Activated B cell treated with CpG ODN at 0.5 μM for 24 hours (primary cell): ENCODE measurements around the gene FBXO21. TPM values are rescaled to one million over a fixed set of nuclear protein-coding genes. Genes with fewer than 3 reads are reported as not detected.
"Not testable (repeated sequence)": the region's sequence is repeated elsewhere in the genome, so short reads cannot be mapped to it uniquely, and the experiment has no call there.

ENCODE experiments used
- ATAC-seq: fragments of 200-7000 bp; cut with Tn5 transposase; one replicate; pipeline ENCODE4 v1.10.0; 2021; ENCODE audit warnings: low read depth, mild to moderate bottlenecking, moderate library complexity
- CTCF ChIA-PET: fragments of 350-600 bp; sonication (Branson Sonifier 250); formaldehyde crosslinking; loops from one replicate; lab custom pipeline; 2021; ENCODE audit warnings: antibody characterized with exemption; lab: Charles Lee
- POLR2A ChIA-PET: fragments of 350-600 bp; sonication (Branson Sonifier 250); formaldehyde crosslinking; loops from one replicate; lab custom pipeline; 2021; ENCODE audit warnings: antibody characterized with exemption; lab: Charles Lee
- DNase-seq: peaks from one replicate; pipeline ENCODE4 v3.0.0; 2022
- H3K27ac Mint-ChIP-seq: one replicate; pipeline ENCODE4 v1.8.0; 2020; ENCODE audit warnings: mixed read lengths
- H3K27me3 Mint-ChIP-seq: one replicate; pipeline ENCODE4 v1.8.0; 2021; ENCODE audit warnings: mixed read lengths
- H3K36me3 Mint-ChIP-seq: one replicate; pipeline ENCODE4 v1.8.0; 2021; ENCODE audit warnings: low read depth, mixed read lengths
- H3K4me1 Mint-ChIP-seq: one replicate; pipeline ENCODE4 v1.8.0; 2021; ENCODE audit warnings: mixed read lengths
- H3K4me3 Mint-ChIP-seq: one replicate; pipeline ENCODE4 v1.8.0; 2020; ENCODE audit warnings: mild to moderate bottlenecking, mixed read lengths
- H3K9me3 Mint-ChIP-seq: one replicate; pipeline ENCODE4 v1.8.0; 2020; ENCODE audit warnings: mixed read lengths
- CTCF ChIP-seq: fragments of 200-600 bp; IDR thresholded peaks from one replicate; pipeline ENCODE4 v1.8.0; 2022; ENCODE audit warnings: antibody characterized with exemption, mild to moderate bottlenecking
- intact Hi-C: fragments of 100-400 bp; cut with micrococcal nuclease; formaldehyde crosslinking; loops from one replicate; pipeline ENCODE4 v1.15.1; 2024
- total RNA-seq: library from RNA; stranded (reverse); gene quantifications from 2 replicates; pipeline ENCODE4 v1.2.3, GENCODE V29; 2022

Gene FBXO21
- total RNA-seq, 1 donor from 2014 or later, result 41.5 TPM

DNA sequence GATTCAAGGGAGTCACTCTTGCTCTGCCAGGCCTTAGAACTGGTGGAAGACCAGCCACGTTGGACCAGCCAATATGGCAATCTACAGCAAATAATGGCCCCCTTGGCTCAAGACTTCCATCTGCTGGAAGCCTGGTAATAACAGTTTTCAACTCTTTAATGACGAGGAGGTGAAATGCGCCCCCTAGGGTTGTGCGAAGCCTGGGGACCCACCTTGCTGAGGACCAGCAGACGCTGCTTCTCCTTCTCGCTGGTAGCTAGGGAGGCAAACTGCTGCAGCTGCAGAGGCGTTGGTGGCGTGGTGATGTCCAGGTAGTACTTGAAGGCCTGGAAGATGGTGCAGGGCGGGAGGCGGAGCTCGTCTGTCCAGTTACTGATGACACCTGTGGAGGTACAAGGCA lies 41.5 kb upstream of the FBXO21 start:
- H3K36me3 Mint-ChIP-seq, result no peaks in the 10 kb centered on the region
- peaks cover 17% of the 10 kb centered on the region for H3K27me3 Mint-ChIP-seq
- intact Hi-C loops, result no loop called here
- H3K4me1 Mint-ChIP-seq, result no peaks in the 10 kb centered on the region
- POLR2A ChIA-PET, result no interaction called here
- no peak overlapping the region for H3K27ac Mint-ChIP-seq
- TF ChIP-seq CTCF, result no peak
- DNase-seq (no peak), ATAC-seq (no peak)
- no peak overlapping the region for H3K4me3 Mint-ChIP-seq
- H3K9me3 Mint-ChIP-seq, result no peaks in the 10 kb centered on the region
- CTCF ChIA-PET, result no interaction called here

GRCh38 chr12:117228239-117228638 lies 38.0 kb upstream of the FBXO21 start:
- Mint-ChIP-seq H3K9me3 (no peaks in the 10 kb centered on the region), H3K36me3 (no peaks in the 10 kb centered on the region), H3K4me3 (no peak overlapping the region), H3K27me3 (peaks cover 17% of the 10 kb centered on the region), H3K27ac (no peak overlapping the region), H3K4me1 (no peaks in the 10 kb centered on the region)
- intact Hi-C loops, result no loop called here
- no peak for TF ChIP-seq CTCF
- POLR2A ChIA-PET, result no interaction called here
- ATAC-seq (no peak), DNase-seq (no peak)
- CTCF ChIA-PET, result no interaction called here

- Mint-ChIP-seq H3K27ac (no peak overlapping the region), H3K36me3 (no peaks in the 10 kb centered on the region), H3K4me1 (no peaks in the 10 kb centered on the region), H3K4me3 (no peak overlapping the region), H3K9me3 (no peaks in the 10 kb centered on the region), H3K27me3 (peaks cover 15% of the 10 kb centered on the region)
- ATAC-seq, result no peak
- no peak for DNase-seq
- ChIA-PET CTCF (no interaction called here), POLR2A (no interaction called here)
- intact Hi-C loops, result no loop called here
- no peak for TF ChIP-seq CTCF
Measured at GRCh38 chr12:117227000-117227653, 36.9 kb upstream of the FBXO21 start.

GRCh38 chr12:117226505-117226904 lies 36.2 kb upstream of the FBXO21 start:
- ATAC-seq (no peak), DNase-seq (no peak)
- H3K9me3 Mint-ChIP-seq, result no peaks in the 10 kb centered on the region
- H3K27me3 Mint-ChIP-seq, result peaks cover 11% of the 10 kb centered on the region
- intact Hi-C loops, result no loop called here
- CTCF ChIA-PET, result no interaction called here
- H3K36me3 Mint-ChIP-seq, result no peaks in the 10 kb centered on the region
- no peak overlapping the region for H3K4me3 Mint-ChIP-seq
- no peak overlapping the region for H3K27ac Mint-ChIP-seq
- no peak for TF ChIP-seq CTCF
- no peaks in the 10 kb centered on the region for H3K4me1 Mint-ChIP-seq
- POLR2A ChIA-PET, result no interaction called here

- Mint-ChIP-seq H3K27ac (no peak overlapping the region), H3K9me3 (no peaks in the 10 kb centered on the region), H3K4me3 (no peak overlapping the region), H3K27me3 (peaks cover 7% of the 10 kb centered on the region), H3K4me1 (no peaks in the 10 kb centered on the region), H3K36me3 (no peaks in the 10 kb centered on the region)
- CTCF ChIA-PET, result no interaction called here
- TF ChIP-seq CTCF, result no peak
- no peak for ATAC-seq
- intact Hi-C loops, result no loop called here
- POLR2A ChIA-PET, result no interaction called here
- DNase-seq, result no peak
Measured at GRCh38 chr12:117225179-117225578, 34.9 kb upstream of the FBXO21 start.

DNA sequence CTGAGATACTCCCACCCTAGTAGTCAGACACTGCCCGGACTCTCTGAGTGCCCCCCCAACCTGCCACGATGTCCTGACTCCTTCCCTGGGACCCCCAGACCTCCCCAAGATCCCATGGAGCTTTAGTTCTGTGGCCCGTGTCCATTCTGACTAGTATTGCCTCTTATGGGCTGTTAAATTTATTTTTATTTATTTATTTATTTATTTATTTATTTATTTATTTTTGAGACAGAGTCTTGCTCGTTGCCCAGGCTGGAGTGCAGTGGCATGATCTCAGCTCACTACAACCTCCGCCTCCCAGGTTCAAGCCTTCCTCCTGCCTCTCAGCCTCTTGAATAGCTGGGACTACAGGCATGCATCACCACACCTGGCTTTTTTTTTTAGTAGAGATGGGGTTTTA lies 30.7 kb upstream of the FBXO21 start:
- CTCF ChIA-PET, H3K9me3 Mint-ChIP-seq, ATAC-seq, H3K27ac Mint-ChIP-seq, DNase-seq, H3K4me3 Mint-ChIP-seq, intact Hi-C loops, H3K4me1 Mint-ChIP-seq, POLR2A ChIA-PET, H3K36me3 Mint-ChIP-seq: not testable (repeated sequence)
- H3K27me3 Mint-ChIP-seq, result peaks cover 11% of the 10 kb centered on the region
